ENCODE measurements around the gene ANGPTL2.

- no peak for TF ChIP-seq CTCF (conservative IDR thresholded peaks at IDR 0.05; ENCODE audit: low read length)
- no peak for TF ChIP-seq EZH2phosphoT487 (IDR thresholded peaks at IDR 0.05; ENCODE audit: borderline replicate concordance, low read depth, low read length)
These were observed 71.8 kb downstream of the ANGPTL2 start for GRCh38 chr9:127050591-127051001.
